ENCODE measurements around the gene SORD. TPM values are rescaled to one million over a fixed set of nuclear protein-coding genes. Genes with fewer than 3 reads are reported as not detected.
A peak's percentile ranks its signal among the peaks of the same experiment; 100 is the strongest.

The SORD gene
- total RNA-seq, 1 donor from 2014 or later, result 54.8 TPM

DNA sequence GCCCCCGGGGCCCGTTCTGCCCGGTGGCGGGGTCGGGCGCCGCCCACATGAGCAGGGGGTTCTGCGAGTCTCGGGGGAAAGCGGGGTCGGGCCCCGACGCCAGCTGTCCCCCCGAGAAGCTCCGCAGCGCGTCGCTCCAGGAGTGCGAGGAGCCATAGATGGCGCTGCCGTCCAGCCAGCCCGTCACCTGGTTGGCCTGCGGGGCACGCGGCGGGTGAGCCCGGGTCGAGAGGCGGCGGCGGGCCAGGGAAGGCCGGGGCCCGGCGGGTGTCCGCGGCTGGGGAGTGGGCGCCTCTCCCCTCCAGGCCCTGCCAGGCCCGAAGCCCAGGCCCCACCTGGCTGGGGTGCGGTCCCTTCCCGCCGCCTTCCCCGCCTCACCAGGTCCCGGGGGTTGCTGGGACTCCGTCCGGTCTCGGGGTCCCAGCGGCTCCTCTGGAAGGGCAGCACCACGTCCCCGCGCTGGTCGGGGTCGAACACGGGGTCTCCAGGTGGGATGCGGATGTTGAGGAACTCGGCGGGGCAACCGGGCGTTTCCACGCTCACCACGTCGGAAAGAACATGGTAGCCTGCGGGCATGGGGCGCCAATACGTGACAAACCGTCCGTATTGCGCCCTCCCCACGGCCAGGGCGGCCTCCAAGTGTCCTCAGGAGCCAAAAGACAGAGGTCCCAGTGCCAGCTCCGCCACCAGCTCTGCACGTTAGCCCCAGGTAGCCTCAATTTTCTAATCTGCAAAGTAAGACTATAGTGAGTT lies 88.6 kb downstream of the SORD start:
- peaks cover 73% of the 10 kb centered on the region for H3K27me3 Mint-ChIP-seq (ENCODE audit: low read depth)
- DNase-seq (ENCODE audit: low read depth, low spot score), result no peak

DNA sequence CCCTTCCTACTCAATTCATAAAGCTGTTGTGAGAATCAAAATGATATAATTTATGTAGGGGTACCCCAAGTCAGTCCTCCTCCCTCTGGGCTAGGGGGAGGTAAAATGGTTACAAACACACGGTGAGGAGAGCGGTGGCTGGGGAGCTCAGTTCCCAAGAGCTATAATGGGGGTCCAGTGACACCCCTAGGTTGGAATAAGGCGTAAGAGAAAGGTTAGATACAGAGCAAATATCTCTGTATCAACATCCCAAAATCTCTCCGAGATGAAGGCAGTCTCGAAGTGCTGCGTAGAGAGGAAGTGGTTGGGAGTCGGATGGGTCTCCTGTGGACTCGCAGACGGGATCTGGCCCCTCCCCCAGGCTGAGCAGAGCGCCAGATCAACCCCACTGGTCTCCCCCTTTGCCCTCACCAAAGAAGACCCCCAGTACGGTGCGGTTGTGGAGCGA lies 89.2 kb downstream of the SORD start:
- TF ChIP-seq, protein P1, sequence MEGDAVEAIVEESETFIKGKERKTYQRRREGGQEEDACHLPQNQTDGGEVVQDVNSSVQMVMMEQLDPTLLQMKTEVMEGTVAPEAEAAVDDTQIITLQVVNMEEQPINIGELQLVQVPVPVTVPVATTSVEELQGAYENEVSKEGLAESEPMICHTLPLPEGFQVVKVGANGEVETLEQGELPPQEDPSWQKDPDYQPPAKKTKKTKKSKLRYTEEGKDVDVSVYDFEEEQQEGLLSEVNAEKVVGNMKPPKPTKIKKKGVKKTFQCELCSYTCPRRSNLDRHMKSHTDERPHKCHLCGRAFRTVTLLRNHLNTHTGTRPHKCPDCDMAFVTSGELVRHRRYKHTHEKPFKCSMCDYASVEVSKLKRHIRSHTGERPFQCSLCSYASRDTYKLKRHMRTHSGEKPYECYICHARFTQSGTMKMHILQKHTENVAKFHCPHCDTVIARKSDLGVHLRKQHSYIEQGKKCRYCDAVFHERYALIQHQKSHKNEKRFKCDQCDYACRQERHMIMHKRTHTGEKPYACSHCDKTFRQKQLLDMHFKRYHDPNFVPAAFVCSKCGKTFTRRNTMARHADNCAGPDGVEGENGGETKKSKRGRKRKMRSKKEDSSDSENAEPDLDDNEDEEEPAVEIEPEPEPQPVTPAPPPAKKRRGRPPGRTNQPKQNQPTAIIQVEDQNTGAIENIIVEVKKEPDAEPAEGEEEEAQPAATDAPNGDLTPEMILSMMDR (conservative IDR thresholded peaks at IDR 0.05), result no peak
- peaks cover 7% of the 10 kb centered on the region for H3K4me1 Mint-ChIP-seq
- no peak overlapping the region for H3K27ac Mint-ChIP-seq (ENCODE audit: unreplicated experiment)
- no peaks in the 10 kb centered on the region for H3K36me3 Mint-ChIP-seq (ENCODE audit: low read depth)
- no peaks in the 10 kb centered on the region for H3K9me3 Mint-ChIP-seq
- no peak for DNase-seq (ENCODE audit: low read depth, low spot score)
- peak overlapping the region; percentile 31 for H3K4me3 Mint-ChIP-seq
- H3K27me3 Mint-ChIP-seq (ENCODE audit: low read depth), result peaks cover 73% of the 10 kb centered on the region

More for the DNA sequence above, 88.6 kb downstream of the SORD start:
- TF ChIP-seq, protein P1 (conservative IDR thresholded peaks at IDR 0.05), result no peak
- no peak overlapping the region for H3K4me3 Mint-ChIP-seq
- H3K36me3 Mint-ChIP-seq (ENCODE audit: low read depth), result no peaks in the 10 kb centered on the region
- H3K4me1 Mint-ChIP-seq, result peaks cover 7% of the 10 kb centered on the region
- no peaks in the 10 kb centered on the region for H3K9me3 Mint-ChIP-seq
- no peak overlapping the region for H3K27ac Mint-ChIP-seq (ENCODE audit: unreplicated experiment)

DNA sequence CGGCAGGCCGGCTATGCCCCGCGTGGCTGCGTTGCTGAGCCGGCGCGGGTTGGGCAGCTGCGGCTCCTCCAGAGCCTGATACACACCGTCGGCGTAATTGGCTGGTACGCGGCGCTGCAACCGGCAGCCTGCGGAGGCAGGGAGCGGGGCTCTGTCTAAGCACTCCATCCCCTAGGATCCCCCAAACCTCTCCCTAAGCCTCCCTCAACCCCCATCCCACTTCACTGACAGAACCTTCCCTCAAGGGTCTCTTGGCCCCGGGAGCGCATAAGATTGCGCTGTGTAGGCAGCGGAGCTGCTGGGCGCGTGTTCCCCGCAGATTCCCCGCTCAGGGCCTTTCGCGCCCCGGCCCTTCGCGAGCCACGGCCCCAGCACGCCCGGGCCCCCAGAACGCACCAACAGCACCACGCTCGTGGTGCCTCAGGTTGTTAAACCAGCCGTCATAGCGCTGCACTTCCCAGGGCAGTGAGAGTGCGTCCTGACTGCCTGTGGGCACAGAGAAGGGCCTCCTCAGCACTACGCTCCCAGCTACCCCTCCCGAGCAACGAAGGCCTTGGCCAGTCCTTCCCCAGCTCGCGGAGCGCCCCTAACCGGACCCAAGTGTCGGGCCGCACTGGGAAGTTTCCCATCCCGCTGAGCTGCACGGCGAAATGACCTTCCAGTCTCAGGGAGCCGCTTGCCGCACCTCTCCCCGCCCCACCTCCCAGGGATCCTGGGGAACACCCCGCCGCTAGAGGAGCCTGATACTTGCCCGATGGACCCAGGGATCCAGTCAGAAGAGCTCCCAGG lies 89.8 kb downstream of the SORD start:
- Mint-ChIP-seq H3K4me3 (peak overlapping the region; percentile 31), H3K27ac (ENCODE audit: unreplicated experiment) (no peak overlapping the region), H3K27me3 (ENCODE audit: low read depth) (peaks cover 79% of the 10 kb centered on the region), H3K36me3 (ENCODE audit: low read depth) (no peaks in the 10 kb centered on the region), H3K9me3 (no peaks in the 10 kb centered on the region), H3K4me1 (peaks cover 7% of the 10 kb centered on the region)
- no peak for DNase-seq (ENCODE audit: low read depth, low spot score)
- TF ChIP-seq, protein P1 (conservative IDR thresholded peaks at IDR 0.05), result no peak

DNA sequence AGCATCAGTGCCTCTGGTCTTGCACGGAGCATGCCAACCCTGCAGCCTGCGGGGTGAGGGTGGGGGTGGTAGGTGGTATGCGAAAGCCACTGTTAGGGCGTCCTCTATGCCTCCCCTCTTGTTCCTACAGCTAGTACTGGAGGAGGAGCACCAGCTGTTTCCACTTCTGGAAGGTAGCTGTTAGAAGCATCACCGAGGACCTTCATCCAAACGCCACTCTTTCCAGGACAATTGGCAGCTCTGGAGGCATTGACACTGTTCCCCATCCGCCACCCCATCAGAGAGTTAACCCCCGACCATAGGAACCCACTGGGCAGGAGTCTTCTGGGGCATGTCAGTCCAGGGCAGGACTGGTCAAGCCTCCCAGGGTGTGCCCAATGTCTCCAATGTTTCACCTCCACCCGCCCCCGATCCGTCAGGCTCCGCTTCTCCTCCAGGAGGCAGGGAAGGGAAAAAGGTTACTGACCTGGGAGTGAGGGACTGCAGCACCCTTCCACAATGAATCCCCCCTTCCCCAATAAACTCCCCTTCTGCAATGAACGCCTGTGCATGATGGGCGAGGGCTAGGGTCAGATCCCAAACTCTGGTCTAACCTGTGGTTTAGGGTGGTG lies 90.5 kb downstream of the SORD start:
- Mint-ChIP-seq H3K9me3 (peaks cover 4% of the 10 kb centered on the region), H3K36me3 (ENCODE audit: low read depth) (no peaks in the 10 kb centered on the region), H3K4me3 (no peak overlapping the region), H3K27me3 (ENCODE audit: low read depth) (peaks cover 84% of the 10 kb centered on the region), H3K27ac (ENCODE audit: unreplicated experiment) (no peak overlapping the region), H3K4me1 (peaks cover 13% of the 10 kb centered on the region)
- DNase-seq (ENCODE audit: low read depth, low spot score), result no peak
- TF ChIP-seq, protein P1 (conservative IDR thresholded peaks at IDR 0.05), result no peak

DNA sequence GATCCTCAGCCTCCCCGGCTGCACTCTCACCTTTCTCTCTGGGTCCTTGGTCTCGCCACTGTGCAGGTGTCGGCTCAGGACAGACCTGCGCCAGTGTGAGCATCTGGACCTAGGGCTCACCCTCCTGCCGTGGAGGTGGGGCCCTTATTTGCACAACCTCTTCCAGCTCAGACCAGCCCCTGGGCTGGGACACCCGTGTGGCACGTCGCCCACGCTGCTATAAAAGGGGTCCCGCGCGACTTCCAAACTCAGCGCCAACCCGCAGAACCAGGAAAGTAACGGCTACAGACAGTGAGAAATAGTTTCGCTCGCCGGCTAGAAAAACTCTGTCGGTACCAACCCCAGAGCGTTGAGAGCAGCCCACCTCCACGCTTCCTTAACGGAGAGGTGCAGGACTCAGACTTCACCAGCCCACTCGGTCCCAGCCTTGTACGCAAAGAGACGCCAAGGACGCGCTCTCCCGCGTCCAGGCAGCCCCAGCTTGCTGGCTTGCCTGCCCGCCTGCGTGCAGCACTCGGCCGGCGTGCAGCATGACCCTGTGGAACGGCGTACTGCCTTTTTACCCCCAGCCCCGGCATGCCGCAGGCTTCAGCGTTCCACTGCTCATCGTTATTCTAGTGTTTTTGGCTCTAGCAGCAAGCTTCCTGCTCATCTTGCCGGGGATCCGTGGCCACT lies 91.2 kb downstream of the SORD start, which contains the start of the genes DUOX2 and DUOXA2:
Gene DUOX2 (minus strand): TSS at position 97 of the 675 bp plus-strand sequence. CDS start 761 bp downstream, outside the sequence.
Gene DUOXA2 (plus strand): TSS at position 251 of the 675 bp plus-strand sequence. CDS start 280 bp downstream, at position 531.
- H3K4me3 Mint-ChIP-seq, result no peak within 1 kb of the TSS
- H3K27ac Mint-ChIP-seq (ENCODE audit: unreplicated experiment), result no peak within 1 kb of the TSS
- TF ChIP-seq, protein P1 (conservative IDR thresholded peaks at IDR 0.05), result no peak
- peaks cover 13% of the 10 kb centered on the region for H3K4me1 Mint-ChIP-seq
- no peak for DNase-seq (ENCODE audit: low read depth, low spot score)
- H3K27me3 Mint-ChIP-seq (ENCODE audit: low read depth), result peaks cover 79% of the 10 kb centered on the region
- no peaks in the 10 kb centered on the region for H3K36me3 Mint-ChIP-seq (ENCODE audit: low read depth)
- peaks cover 4% of the 10 kb centered on the region for H3K9me3 Mint-ChIP-seq
